ENCODE results near the gene KBTBD3. TPM values are rescaled to one million over a fixed set of nuclear protein-coding genes. Genes with fewer than 3 reads are reported as not detected.

The KBTBD3 gene
- total and polyA plus RNA-seq, 3 donors from 2014 or later = 6.8 to 15.6 (median 8.5) TPM

- Histone ChIP-seq H3K9me3 (no peaks in the 10 kb centered on the region), H3K4me1 (peaks cover 7% of the 10 kb centered on the region), H3K27ac (peak within 1 kb of the TSS; percentile 93 to 98), H3K4me3 (peak within 1 kb of the TSS; percentile 87 to 95), H3K27me3 (no peaks in the 10 kb centered on the region), H3K36me3 (ENCODE audit: low read depth, missing control alignments) (no peaks in the 10 kb centered on the region)
- DNase-seq = peak; percentile 49
- TF ChIP-seq POLR2A (IDR thresholded peaks at IDR 0.05) (no peak), CTCF (IDR thresholded peaks at IDR 0.05) (no peak)
- intact Hi-C loops (cut with DNase I; ENCODE audit: low total_unique reads) = no loop called here
- 0 to 2% methylated on average over 11 to 55 of the region's 55 CpGs for WGBS, 2 donors
Measured at GRCh38 chr11:106077609-106078455, 685 bp upstream of the KBTBD3 start, which contains the start of gene AASDHPPT. Gene AASDHPPT, plus strand, starts transcription at chr11:106077662. Its CDS starts 49 bp downstream, at chr11:106077711.

- Histone ChIP-seq H3K27me3 (no peaks in the 10 kb centered on the region), H3K4me1 (peaks cover 7% of the 10 kb centered on the region), H3K27ac (peak overlapping the region; percentile 93 to 98), H3K4me3 (peak overlapping the region; percentile 87 to 95), H3K9me3 (no peaks in the 10 kb centered on the region), H3K36me3 (ENCODE audit: low read depth, missing control alignments) (no peaks in the 10 kb centered on the region)
- 12 to 13% methylated on average over 19 of the region's 19 CpGs for WGBS, 2 donors
- peak; percentile 25 for DNase-seq
- intact Hi-C loops (cut with DNase I; ENCODE audit: low total_unique reads) = no loop called here
- TF ChIP-seq CTCF (IDR thresholded peaks at IDR 0.05) (no peak), POLR2A (IDR thresholded peaks at IDR 0.05) (no peak)
Measured at GRCh38 chr11:106076171-106076918, 802 bp downstream of the KBTBD3 start.

- no peaks in the 10 kb centered on the region for H3K4me1 ChIP-seq
- intact Hi-C loops (cut with DNase I; ENCODE audit: low total_unique reads) = no loop called here
- TF ChIP-seq CTCF (IDR thresholded peaks at IDR 0.05) (no peak), POLR2A (IDR thresholded peaks at IDR 0.05) (no peak)
- H3K9me3 ChIP-seq = no peaks in the 10 kb centered on the region
- no peaks in the 10 kb centered on the region for H3K36me3 ChIP-seq (ENCODE audit: low read depth, missing control alignments)
- 91 to 96% methylated on average over 1 of the region's 1 CpG for WGBS, 2 donors
- H3K27ac ChIP-seq = no peak overlapping the region
- no peak for DNase-seq
- H3K27me3 ChIP-seq = no peaks in the 10 kb centered on the region
- no peak overlapping the region for H3K4me3 ChIP-seq
Measured at GRCh38 chr11:106072804-106073203, 4.3 kb downstream of the KBTBD3 start.

- Histone ChIP-seq H3K27me3 (no peaks in the 10 kb centered on the region), H3K4me3 (no peak overlapping the region), H3K36me3 (ENCODE audit: low read depth, missing control alignments) (no peaks in the 10 kb centered on the region), H3K9me3 (no peaks in the 10 kb centered on the region), H3K27ac (no peak overlapping the region), H3K4me1 (no peaks in the 10 kb centered on the region)
- no peak for DNase-seq
- TF ChIP-seq POLR2A (IDR thresholded peaks at IDR 0.05) = no peak
- no peak for TF ChIP-seq CTCF (IDR thresholded peaks at IDR 0.05)
- 86 to 87% methylated on average over 3 of the region's 3 CpGs for WGBS, 2 donors
- intact Hi-C loops (cut with DNase I; ENCODE audit: low total_unique reads) = no loop called here
Measured at GRCh38 chr11:106070606-106071005, 6.5 kb downstream of the KBTBD3 start.
